ENCODE measurements around the gene ASAP3.
"Not testable (repeated sequence)": the region's sequence is repeated elsewhere in the genome, so short reads cannot be mapped to it uniquely, and the experiment has no call there.

- not testable (repeated sequence) for TF ChIP-seq JUND (IDR thresholded peaks at IDR 0.05; ENCODE audit: borderline replicate concordance, low read depth, low read length); JUND (tag; IDR thresholded peaks at IDR 0.05; ENCODE audit: borderline replicate concordance, low read depth, low read length); RBM25 (IDR thresholded peaks at IDR 0.05; ENCODE audit: low read depth, low read length, severe bottlenecking); CTCF (IDR thresholded peaks at IDR 0.05 in 2 of 3, conservative IDR thresholded peaks at IDR 0.05 in 1 of 3; ENCODE audit: insufficient read depth in 2 of 3, low read depth in 1 of 3, low read length in 3 of 3); NCOA4 (IDR thresholded peaks at IDR 0.05; ENCODE audit: partially characterized antibody); POLR2A (conservative IDR thresholded peaks at IDR 0.05); USF1 (CRISPR knock-in tag; IDR thresholded peaks at IDR 0.05); ZNF589 (CRISPR knock-in tag; IDR thresholded peaks at IDR 0.05; ENCODE audit: low read depth); EGR1 (conservative IDR thresholded peaks at IDR 0.05)
These were observed 10.9 kb upstream of the ASAP3 start for GRCh38 chr1:23494836-23495235.
